ENCODE data around the gene CIZ1. TPM values are rescaled to one million over a fixed set of nuclear protein-coding genes. Genes with fewer than 3 reads are reported as not detected.
"Not testable (repeated sequence)": the region's sequence is repeated elsewhere in the genome, so short reads cannot be mapped to it uniquely, and the experiment has no call there.

The CIZ1 gene, protein sequence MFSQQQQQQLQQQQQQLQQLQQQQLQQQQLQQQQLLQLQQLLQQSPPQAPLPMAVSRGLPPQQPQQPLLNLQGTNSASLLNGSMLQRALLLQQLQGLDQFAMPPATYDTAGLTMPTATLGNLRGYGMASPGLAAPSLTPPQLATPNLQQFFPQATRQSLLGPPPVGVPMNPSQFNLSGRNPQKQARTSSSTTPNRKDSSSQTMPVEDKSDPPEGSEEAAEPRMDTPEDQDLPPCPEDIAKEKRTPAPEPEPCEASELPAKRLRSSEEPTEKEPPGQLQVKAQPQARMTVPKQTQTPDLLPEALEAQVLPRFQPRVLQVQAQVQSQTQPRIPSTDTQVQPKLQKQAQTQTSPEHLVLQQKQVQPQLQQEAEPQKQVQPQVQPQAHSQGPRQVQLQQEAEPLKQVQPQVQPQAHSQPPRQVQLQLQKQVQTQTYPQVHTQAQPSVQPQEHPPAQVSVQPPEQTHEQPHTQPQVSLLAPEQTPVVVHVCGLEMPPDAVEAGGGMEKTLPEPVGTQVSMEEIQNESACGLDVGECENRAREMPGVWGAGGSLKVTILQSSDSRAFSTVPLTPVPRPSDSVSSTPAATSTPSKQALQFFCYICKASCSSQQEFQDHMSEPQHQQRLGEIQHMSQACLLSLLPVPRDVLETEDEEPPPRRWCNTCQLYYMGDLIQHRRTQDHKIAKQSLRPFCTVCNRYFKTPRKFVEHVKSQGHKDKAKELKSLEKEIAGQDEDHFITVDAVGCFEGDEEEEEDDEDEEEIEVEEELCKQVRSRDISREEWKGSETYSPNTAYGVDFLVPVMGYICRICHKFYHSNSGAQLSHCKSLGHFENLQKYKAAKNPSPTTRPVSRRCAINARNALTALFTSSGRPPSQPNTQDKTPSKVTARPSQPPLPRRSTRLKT
- 54.7 and 82.9 TPM in 2 replicates for total RNA-seq (2014; rRNA removed; shearing (Covaris generic))
- polyA plus RNA-seq (2015; cell fraction: cytosol; rRNA removed): 81.1 and 96.0 TPM in 2 replicates
- polyA plus RNA-seq (2015; cell fraction: nucleus; rRNA removed): 93.2 and 93.6 TPM in 2 replicates

DNA sequence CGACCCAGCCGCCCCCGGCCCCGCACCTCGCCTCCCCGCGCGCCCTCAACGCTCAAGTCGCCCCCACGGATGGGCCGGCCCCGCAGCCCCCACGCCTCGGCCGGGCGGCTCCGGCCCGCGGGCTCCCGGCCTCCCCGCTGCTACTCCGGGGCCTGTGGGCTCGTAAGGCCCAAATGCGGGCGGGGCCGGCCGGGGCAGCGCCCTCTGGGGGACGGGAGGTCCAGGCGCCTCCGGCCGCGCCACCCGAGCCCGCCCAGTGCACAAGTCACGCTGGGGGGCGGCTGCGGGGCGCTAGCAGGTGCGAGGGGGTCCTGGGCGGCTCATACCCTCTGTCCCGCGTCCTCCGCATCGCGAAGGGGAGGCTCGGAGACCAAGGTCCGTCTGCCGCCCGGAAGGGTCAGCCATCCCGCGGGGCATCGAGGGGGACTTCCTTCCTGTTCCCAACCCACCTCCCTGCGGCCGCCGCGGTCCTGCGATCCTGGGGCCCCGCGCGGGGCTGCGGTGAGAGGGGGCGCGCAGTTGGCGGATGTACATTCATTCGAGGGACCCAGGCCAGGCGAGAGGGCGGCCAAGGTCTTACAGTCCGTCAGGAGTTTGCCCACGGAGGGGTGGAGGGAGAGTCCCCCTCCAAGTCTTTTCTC is at the start of gene CIZ1:
Gene CIZ1, minus strand, starts transcription at position 167 of the 641 bp plus-strand sequence. CDS start 715 bp downstream, outside the sequence.
- DNase-seq (ENCODE audit: low read depth): peak; percentile 68

DNA sequence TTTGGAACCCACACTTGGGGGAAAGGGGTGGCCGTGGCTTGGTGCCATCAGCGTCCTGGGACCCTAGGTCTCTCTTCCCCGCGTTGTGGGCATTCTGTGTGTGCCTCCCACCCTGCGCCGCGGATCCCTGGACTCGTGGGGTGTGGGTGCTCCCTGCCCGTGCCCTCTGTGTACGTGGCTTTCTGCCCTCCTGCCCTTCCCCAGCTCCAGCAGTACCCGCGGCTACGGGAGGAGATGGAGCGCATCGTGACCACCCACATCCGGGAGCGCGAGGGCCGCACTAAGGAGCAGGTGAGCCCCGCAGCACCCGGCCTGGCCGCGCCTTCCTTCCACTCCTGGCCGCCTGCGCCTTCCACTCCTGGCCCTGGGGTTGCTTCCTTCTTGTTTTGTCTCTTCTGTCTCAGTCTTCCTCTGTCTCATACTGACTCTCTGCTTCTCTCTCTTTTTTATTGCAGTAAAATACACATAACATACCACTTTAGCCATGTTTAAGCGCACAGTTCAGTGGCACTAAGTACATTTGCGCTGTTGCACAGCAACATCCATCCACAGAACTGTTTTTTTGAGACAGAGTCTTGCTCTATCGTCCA is 42.5 kb upstream of the CIZ1 start:
- no peak for DNase-seq (ENCODE audit: low read depth)

DNA sequence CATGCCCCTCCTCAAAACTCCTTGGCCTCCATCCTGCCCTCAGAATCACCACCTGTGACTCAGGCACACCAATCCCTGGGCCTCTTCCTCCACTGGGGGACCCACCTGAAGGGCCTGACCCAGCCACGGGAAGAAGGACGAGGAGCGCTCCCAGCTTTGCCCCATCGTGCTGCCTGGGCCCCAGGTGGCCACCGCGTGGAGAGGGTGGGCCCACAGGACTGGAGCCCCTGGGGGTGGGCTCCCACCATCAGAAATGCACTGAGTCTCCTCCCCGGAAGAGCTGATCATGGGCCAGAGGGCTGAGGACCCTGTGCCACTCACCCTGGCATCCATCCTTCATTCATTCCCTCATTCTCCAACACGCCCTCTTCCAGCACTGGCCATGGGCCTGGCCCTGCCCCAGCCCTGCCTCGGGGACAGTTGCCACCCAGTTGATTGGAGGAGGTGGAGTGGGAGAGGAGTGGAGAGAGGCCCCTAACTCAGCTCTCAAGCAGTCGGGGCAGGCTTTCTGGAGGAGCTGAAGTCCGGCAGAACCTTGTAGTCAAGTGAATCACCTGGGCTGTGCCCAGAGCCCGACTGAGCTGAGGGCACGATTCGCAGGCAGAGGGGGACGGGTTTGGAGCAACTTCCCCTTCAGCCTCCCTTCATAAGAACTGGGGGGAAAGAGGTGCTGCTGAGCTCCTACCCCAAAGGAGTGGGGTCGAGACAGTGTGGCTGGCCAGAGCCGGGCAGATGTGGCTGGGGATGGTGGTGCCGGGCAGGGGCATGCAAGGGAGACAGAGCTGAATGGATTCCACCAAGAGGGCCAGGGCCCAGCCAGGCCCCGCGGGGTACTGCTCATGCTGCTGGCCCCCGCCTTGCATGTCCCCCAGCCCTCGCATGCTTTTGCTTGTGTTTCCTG is 41.4 kb upstream of the CIZ1 start:
- no peak for DNase-seq (ENCODE audit: low read depth)

DNA sequence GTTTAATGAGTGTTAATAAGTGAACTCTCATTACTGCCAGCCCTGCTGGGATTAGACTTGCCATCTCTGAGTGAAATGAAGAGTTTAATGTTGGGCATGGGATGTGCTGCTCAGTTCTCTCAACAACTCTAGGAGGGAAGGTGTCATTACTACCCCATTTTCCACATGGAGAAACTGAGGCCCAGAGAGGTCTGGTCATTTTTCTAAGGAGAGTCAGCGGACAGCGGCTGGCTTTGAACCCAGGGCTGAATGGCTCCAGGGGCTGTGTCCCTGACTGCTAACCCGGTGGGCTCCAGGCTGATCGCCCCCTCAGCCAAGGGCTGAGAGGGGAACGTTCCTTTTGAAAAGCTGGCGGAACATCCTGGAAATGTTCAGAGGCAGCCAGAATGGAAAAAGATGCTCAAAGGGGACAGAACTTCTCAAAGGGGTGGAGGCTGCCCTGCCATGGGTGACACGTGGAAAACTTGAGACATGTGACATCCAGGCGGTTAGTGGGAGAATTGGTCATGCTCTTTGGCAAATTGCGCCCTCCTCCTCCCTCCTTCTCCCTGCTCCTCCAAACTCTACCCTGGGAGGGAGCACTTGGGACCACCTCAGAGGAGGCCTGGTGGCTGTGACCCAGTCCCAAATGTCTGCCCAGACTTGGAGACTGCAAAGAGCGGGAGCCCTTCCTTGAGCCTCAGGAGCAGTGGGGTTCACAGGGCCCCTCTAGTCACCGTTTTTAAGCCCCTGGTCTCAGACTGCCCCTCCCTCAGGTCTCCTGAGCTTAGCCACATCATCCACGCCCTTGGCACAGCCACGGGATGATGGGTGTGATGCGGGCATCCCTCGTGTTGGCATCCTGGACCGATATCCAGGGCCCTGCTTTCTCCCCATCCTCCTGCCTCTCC is 40.5 kb upstream of the CIZ1 start:
- DNase-seq (ENCODE audit: low read depth): no peak

DNA sequence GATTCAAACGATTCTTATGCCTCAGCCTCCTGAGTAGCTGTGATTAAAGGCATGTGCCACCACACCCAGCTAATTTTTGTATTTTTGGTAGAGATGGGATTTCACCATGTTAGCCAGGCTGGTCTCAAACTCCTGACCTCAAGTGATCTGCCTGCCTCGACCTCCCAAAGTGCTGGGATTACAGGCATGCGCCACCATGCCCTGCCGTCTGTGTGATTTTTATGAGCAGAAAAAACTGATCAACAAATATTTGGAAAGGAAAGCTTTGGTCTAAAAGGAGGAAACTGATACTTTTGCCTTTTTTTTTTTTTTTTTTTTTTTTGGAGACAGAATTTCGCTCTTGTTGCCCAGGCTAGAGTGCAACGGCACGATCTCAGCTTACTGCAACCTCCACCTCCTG is 39.5 kb upstream of the CIZ1 start:
- not testable (repeated sequence) for DNase-seq (ENCODE audit: low read depth)

DNA sequence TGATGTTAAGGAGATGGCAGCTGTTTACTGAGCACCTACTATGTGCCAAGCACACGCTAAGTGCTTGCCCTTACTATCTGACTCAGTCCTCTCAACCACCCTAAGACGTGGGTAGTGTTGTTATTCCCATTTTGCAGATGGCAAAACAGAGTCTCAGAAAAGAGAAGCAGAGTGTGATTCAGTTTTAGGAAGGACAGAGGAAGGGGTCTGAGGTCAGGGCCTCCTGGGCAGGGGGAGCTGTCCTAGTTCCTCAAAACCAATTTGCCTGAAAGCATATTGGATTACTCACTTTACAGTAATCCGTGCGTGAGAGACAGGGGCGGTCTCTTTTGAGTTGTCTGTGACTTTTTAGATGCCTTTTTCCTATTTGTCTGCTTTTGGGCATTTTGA is 35.0 kb upstream of the CIZ1 start:
- DNase-seq (ENCODE audit: low read depth): no peak

DNA sequence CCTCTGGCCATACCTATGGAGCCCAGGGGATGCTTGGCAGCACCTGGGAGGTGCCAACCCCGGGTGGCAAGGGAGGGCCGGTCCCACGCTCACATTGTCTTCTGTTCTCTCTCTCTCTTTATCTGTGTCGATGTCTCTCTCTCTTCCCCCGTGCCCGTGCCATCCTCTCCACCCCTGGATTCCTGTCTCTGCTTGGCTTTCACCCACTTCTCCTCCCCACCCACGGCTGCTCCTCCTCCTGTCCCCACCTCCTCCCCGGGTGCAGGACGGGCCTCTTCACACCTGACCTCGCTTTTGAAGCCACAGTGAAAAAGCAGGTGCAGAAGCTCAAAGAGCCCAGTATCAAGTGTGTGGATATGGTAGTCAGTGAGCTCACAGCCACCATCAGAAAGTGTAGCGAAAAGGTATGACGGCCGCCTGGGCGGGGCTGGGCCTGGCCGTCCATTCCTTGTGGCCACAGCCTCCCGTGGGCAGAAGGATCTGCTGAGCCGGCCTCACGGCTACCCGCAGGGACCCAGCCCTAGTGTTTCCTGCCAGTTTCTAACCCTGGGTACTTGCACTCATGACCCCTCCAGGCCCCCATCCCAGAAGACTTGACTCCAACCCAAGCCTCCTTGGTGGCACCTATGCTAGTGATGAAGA is 34.5 kb upstream of the CIZ1 start:
- no peak for DNase-seq (ENCODE audit: low read depth)

DNA sequence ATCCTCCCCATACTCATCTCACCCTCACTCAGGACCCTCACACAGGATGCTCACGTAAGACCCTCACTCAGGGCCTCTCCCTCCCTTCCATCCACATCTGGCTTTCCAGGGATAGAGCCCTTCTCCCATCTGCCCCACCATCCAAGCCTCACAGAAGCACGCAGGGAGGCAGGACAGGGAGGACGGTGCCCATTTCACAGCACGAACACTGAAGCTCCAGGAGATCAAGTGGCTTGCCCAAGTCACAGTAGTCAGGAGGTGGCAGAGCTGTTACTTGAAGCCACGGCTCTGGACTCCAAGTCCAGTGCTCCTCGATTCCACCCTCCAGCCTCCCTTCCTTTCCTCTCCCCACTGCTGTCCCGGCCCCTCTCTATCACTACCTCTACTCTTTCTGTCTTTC is 33.5 kb upstream of the CIZ1 start:
- no peak for DNase-seq (ENCODE audit: low read depth)

DNA sequence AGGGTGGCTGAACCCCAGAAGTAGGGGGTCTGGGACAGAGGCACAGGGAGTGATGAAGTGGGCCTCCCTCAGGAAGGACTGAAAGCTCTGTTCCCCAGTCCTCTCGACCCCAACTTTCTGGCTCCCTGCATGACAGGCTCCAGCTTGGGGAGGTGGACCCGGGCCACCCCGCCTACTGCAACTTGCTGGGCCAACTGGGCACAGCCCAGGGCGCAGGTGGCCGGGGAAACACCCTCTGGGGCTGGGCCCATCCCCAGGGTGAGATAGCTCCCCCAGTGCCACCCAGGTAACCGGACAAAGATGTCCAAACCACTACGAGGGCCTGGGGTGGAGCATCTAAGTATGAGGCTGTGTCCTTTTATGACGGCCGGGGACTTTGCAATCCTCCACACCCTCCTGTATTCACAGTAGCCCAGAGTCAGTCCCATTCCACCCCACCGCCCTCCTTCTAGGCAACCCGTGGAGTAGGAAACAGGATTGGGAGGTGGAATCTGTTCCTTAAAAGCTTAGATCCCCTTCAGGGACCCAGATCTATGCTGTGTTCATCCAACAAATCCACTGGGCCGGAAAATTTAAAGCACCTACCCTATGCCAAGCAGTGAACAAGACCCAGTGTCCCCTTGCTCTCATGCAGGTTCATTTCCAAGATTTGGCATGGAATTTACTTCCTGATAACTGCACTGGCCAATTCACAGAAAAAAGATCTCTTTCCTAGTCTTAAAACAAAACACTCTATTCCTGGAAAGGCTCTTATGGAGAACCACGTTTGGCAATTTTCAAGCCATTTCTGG is 31.7 kb upstream of the CIZ1 start:
- no peak for DNase-seq (ENCODE audit: low read depth)

DNA sequence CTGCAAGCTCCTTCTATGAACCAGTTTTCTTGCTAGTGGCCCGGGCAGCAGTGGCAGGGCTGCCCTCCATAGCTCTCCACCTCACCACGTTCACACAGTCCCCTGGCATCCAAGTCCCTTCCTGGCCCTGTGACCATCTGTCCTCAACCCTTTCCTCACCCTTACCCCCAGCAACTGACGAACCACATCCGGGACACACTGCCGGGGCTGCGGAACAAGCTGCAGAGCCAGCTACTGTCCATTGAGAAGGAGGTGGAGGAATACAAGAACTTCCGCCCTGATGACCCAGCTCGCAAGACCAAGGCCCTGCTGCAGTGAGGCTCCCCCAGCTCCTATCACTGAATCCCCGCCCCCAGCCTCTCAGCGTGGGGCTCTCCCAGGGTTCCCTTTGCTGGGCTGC is 30.7 kb upstream of the CIZ1 start:
- DNase-seq (ENCODE audit: low read depth): no peak

DNA sequence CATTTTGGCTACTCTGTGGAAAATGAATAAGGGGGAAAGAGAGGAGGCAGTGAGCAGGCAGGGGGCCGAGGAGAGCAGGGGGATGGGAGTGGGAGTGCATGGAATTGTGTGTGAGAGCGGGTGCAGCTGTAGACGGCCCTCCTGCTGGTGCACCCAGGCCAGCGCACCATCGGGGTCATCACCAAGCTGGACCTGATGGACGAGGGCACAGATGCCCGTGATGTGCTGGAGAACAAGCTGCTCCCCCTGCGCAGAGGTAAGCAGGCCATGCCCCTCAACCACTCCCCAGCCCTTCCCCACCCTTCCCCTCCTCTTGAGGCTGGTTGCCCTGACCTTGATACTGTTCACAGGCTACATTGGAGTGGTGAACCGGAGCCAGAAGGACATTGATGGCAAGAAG is 28.5 kb upstream of the CIZ1 start:
- no peak for DNase-seq (ENCODE audit: low read depth)

DNA sequence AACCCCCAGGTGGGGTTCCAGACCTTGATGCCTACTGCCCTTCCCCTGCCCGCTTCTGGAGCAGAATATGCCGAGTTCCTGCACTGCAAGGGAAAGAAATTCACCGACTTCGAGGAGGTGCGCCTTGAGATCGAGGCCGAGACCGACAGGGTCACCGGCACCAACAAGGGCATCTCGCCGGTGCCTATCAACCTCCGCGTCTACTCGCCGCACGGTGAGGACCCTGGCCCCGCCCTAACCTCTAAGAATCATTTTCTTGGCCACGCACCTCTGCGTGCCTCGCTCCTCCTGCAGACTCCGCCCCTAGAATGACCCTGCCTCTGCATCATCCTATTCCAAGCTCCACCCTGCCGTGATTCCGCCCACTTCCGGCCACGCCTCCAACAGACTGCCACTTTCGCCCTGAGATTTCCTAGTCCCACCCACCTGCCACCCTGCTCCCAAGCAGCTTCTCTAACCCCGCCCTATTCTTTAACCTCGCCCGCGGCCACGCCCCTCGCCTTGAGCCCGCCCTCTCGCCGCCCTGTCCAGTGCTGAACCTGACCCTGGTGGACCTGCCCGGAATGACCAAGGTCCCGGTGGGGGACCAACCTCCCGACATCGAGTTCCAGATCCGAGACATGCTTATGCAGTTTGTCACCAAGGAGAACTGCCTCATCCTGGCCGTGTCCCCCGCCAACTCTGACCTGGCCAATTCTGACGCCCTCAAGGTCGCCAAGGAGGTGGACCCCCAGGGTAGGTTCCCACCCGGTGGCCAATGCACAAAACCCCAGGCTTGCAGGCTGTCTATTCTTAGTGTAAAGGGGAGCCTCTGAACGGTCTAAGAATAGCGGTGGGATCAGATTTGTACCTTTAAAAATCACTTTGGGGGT is 27.4 kb upstream of the CIZ1 start:
- peak; percentile 49 for DNase-seq (ENCODE audit: low read depth)

DNA sequence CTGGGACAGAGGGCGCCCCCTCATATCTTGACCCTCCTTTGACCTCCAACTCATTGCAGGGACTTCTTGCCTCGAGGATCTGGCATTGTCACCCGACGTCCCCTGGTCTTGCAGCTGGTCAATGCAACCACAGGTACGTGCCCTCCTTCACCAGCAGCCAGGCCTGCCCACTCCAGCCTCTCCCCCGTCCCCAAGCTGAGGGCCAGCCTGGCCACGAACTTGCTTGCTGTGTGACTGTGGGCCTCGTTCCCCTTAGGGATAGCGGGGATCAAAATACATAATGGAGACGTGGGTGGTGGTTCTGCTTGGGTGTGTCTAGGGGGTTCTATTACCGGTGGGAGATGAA is 26.8 kb upstream of the CIZ1 start:
- no peak for DNase-seq (ENCODE audit: low read depth)

DNA sequence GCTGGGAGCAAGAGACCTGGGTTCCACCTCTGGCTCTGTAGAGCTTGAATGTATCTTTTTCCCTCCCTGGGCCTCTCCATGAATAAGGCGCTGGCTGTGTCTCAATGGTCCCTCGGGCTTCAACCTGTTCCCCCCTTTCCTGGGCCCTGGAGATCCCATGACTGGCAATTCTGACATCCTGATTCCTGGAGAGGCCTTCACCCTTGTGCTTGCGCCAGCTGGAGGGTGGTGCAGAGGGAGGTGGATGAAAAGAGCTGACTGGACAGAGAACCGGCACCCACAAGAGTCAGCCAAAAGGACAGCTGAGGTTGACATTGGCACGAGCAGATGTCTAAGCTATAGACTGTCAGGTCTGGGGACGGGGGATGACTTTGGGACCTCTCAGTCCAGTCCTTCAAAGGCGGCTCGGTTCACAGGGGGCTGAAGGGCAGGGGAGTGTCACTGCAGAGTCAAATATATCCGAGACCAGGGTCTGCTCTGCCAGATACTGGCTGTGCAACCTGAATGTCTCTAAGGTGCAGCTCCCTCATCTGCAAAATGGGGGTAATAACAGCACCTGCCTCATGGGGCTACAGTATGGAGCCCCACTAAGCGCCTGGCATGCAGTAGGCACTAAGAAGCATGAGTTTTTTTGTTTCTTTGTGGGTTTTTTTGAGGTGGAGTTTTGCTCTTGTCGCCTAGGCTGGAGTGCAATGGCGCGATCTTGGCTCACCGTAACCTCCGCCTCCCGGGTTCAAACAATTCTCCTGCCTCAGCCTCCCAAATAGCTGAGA is 25.6 kb upstream of the CIZ1 start:
- DNase-seq (ENCODE audit: low read depth): no peak

DNA sequence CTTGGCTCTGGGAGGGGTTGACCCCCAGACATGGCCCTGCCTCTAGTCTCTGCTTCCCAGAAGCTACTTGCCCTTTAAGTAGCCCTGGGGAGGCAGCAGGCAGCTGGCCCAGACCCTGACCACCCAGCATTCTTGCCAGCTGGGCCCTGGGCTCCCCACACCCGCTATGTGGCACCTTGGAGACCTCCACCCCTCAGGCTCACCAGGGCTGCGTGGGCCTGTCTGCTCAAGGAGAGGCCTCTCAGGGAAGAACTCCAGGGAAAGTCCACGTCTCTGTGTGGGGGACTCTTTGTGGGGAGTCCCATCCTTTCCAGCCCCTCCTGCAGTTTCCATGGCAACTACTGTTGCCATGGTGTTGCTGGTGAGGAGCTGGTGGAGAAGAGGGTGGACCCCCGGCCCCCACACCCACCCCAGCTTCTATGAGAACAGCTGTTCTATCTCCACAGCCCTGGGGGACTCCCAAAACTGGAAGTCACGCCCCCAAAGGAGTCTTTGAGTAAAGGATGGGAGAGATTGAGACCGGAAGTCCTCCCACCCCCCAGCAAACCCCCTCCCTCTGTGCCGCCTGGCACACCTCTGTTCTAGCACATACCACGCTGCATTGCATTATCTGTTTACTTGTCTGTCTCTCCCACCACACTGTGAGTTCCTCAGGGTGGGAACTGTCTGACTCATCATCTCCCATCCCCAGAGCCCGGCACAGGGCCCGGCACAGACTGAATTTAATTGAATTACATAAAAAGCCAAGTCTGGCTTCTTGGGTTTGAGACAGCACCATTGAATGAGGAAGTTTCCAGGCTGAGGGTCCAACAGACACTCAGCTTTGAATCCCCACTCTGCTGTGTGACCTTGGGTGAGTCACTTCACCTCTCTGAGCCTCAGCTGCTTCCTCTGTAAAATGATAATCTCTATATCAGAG is 24.4 kb upstream of the CIZ1 start:
- DNase-seq (ENCODE audit: low read depth): peak; percentile 80

Measured in HT1080 (cell line).